Mesenteric fat pad (tissue), 1 donor: Measurements from ENCODE around the gene ANKH. TPM values are rescaled to one million over a fixed set of nuclear protein-coding genes. Genes with fewer than 3 reads are reported as not detected.
"Not testable (repeated sequence)": the region's sequence is repeated elsewhere in the genome, so short reads cannot be mapped to it uniquely, and the experiment has no call there.

Experiments
- DNase-seq: peaks from one replicate; pipeline ENCODE4 v3.0.0-alpha.2; 2020; ENCODE audit warnings: low spot score
- total RNA-seq: library from RNA; stranded (reverse); fragmentation: NEBNext Ultra II Directional; extraction: Animal tissue kit (Norgen Biotek cat#: 25700); gene quantifications from one replicate; pipeline ENCODE4 v1.2.1, GENCODE V29; 2021
- donor health status: DM: yes; HTN: yes; CAD: no.

The ANKH gene
- total RNA-seq, 1 donor from 2014 or later, result 78.1 TPM

- DNase-seq, result no peak
These were observed 41.2 kb downstream of the ANKH start for GRCh38 chr5:14830210-14831005.

GRCh38 chr5:14829396-14829795 is 42.2 kb downstream of the ANKH start:
- DNase-seq, result no peak

GRCh38 chr5:14826714-14827113 is 44.9 kb downstream of the ANKH start:
- no peak for DNase-seq

- DNase-seq, result no peak
These were observed 45.6 kb downstream of the ANKH start for GRCh38 chr5:14825977-14826376.

- no peak for DNase-seq
These were observed 47.1 kb downstream of the ANKH start for GRCh38 chr5:14824499-14824898.

GRCh38 chr5:14821100-14821845 is 50.3 kb downstream of the ANKH start:
- no peak for DNase-seq

- no peak for DNase-seq
These were observed 52.4 kb downstream of the ANKH start for GRCh38 chr5:14818931-14819790.

- not testable (repeated sequence) for DNase-seq
These were observed 53.8 kb downstream of the ANKH start for GRCh38 chr5:14817762-14818136.

GRCh38 chr5:14816999-14817761 is 54.4 kb downstream of the ANKH start:
- no peak for DNase-seq

GRCh38 chr5:14816374-14816998 is 55.1 kb downstream of the ANKH start:
- no peak for DNase-seq

- no peak for DNase-seq
These were observed 57.8 kb downstream of the ANKH start for GRCh38 chr5:14813747-14814146.

GRCh38 chr5:14812166-14812565 is 59.4 kb downstream of the ANKH start:
- no peak for DNase-seq

GRCh38 chr5:14810928-14811572 is 60.5 kb downstream of the ANKH start:
- DNase-seq, result no peak

GRCh38 chr5:14810282-14810681 is 61.3 kb downstream of the ANKH start:
- no peak for DNase-seq

GRCh38 chr5:14809369-14810155 is 62.0 kb downstream of the ANKH start:
- no peak for DNase-seq

GRCh38 chr5:14807471-14807870 is 64.1 kb downstream of the ANKH start:
- DNase-seq, result no peak

GRCh38 chr5:14806456-14806855 is 65.1 kb downstream of the ANKH start:
- DNase-seq, result no peak

GRCh38 chr5:14802541-14802940 is 69.0 kb downstream of the ANKH start:
- no peak for DNase-seq

GRCh38 chr5:14801792-14802191 is 69.8 kb downstream of the ANKH start:
- DNase-seq, result no peak
